H54 (cell line): Measurements from ENCODE around the gene F12.
A peak's percentile ranks its signal among the peaks of the same experiment; 100 is the strongest.

Source experiments
- DNase-seq: peaks from one replicate; pipeline ENCODE4 v3.0.0; 2011; ENCODE audit warnings: low spot score, mixed read lengths; ENCODE audit not compliant: insufficient read length
- FAIRE-seq: peaks from 3 replicates; lab custom pipeline; 2011; peaks lifted over from hg19 to GRCh38; lab: Jason Lieb, UNC
- POLR2A ChIP-seq: IDR thresholded peaks from 2 replicates; pipeline ENCODE4 v1.6.1; 2011; ENCODE audit warnings: low read depth, mild to moderate bottlenecking, low read length

Gene F12

GRCh38 chr5:177450667-177451424, 41.5 kb upstream of the F12 start:
- no peak for TF ChIP-seq POLR2A
- no peak for DNase-seq
- no peak for FAIRE-seq

- no peak for TF ChIP-seq POLR2A
These were observed 40.0 kb upstream of the F12 start for GRCh38 chr5:177449140-177450061.

GRCh38 chr5:177448244-177448950, 39.0 kb upstream of the F12 start:
- no peak for TF ChIP-seq POLR2A
- FAIRE-seq (no peak), DNase-seq (no peak)

More at GRCh38 chr5:177449140-177450061, 40.0 kb upstream of the F12 start:
- FAIRE-seq (no peak), DNase-seq (no peak)

GRCh38 chr5:177447611-177448243, 38.4 kb upstream of the F12 start:
- DNase-seq (peak; percentile 98), FAIRE-seq (peak; percentile 68)
- peak; percentile 72 for TF ChIP-seq POLR2A

GRCh38 chr5:177447066-177447610, 37.8 kb upstream of the F12 start:
- no peak for FAIRE-seq
- DNase-seq: peak; percentile 68
- TF ChIP-seq POLR2A: no peak

- FAIRE-seq (no peak), DNase-seq (peak; percentile 80)
- TF ChIP-seq POLR2A: peak; percentile 13
These were observed 37.1 kb upstream of the F12 start, which contains the start of gene PRR7 for GRCh38 chr5:177446200-177447065. PRR7 (plus strand) TSS chr5:177446814; CDS start chr5:177455068, 8,254 bp downstream.

- no peak for DNase-seq
- FAIRE-seq: no peak
- TF ChIP-seq POLR2A: no peak
These were observed 36.5 kb upstream of the F12 start for GRCh38 chr5:177445917-177446199.

GRCh38 chr5:177445052-177445916, 35.9 kb upstream of the F12 start:
- no peak for TF ChIP-seq POLR2A
- DNase-seq: no peak
- FAIRE-seq: no peak

- FAIRE-seq: no peak
These were observed 35.0 kb upstream of the F12 start for GRCh38 chr5:177444106-177445051.

GRCh38 chr5:177443144-177443983, 34.0 kb upstream of the F12 start:
- FAIRE-seq (no peak), DNase-seq (no peak)
- TF ChIP-seq POLR2A: no peak

More at GRCh38 chr5:177444106-177445051, 35.0 kb upstream of the F12 start:
- DNase-seq: no peak
- TF ChIP-seq POLR2A: no peak
